ENCODE measurements around the gene FNDC8.
"Not testable (repeated sequence)": the region's sequence is repeated elsewhere in the genome, so short reads cannot be mapped to it uniquely, and the experiment has no call there.

Gene FNDC8

GRCh38 chr17:35171834-35172233 lies 50.4 kb downstream of the FNDC8 start:
- DNase-seq (ENCODE audit: low spot score), result peak; percentile 59

GRCh38 chr17:35172321-35172720 lies 50.9 kb downstream of the FNDC8 start:
- DNase-seq (ENCODE audit: low spot score), result not testable (repeated sequence)

GRCh38 chr17:35174835-35175334 lies 53.5 kb downstream of the FNDC8 start:
- no peak for DNase-seq (ENCODE audit: low spot score)

- DNase-seq (ENCODE audit: low spot score), result no peak
Measured at GRCh38 chr17:35175638-35176415, 54.4 kb downstream of the FNDC8 start.

- DNase-seq (ENCODE audit: low spot score), result no peak
Measured at GRCh38 chr17:35176897-35177296, 55.5 kb downstream of the FNDC8 start.

GRCh38 chr17:35179379-35179778 lies 58.0 kb downstream of the FNDC8 start:
- not testable (repeated sequence) for DNase-seq (ENCODE audit: low spot score)

All from CD4-positive, alpha-beta T cell treated with Interleukin-2 at 100 ng/mL for 4 hours (primary cell).